ENCODE data around the gene TULP4.
A peak's percentile ranks its signal among the peaks of the same experiment; 100 is the strongest.
"Not testable (repeated sequence)": the region's sequence is repeated elsewhere in the genome, so short reads cannot be mapped to it uniquely, and the experiment has no call there.

Gene TULP4

DNA sequence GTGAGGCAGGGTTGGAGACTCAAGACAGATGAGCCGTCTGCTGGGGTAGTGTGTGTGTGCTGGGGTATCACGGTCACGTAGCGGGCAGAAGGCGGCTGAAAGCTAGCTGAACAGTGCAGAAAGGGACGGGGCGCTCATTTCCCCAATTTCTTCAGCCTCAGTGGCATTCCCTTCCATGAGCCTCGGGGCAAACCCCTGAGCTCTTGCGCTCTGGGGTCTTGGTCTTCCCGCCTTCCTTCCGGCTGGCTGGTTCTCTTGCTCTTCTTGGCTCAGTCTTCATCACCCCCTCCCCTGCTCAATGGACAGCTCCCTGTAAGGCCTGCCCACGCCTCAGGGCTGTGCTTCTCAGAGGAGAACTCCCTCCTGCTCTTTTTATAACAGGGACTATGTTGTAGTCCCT is 232.2 kb downstream of the TULP4 start:
- DNase-seq: no peak

- no peak for DNase-seq
Measured at GRCh38 chr6:158545043-158545966, 233.0 kb downstream of the TULP4 start.

DNA sequence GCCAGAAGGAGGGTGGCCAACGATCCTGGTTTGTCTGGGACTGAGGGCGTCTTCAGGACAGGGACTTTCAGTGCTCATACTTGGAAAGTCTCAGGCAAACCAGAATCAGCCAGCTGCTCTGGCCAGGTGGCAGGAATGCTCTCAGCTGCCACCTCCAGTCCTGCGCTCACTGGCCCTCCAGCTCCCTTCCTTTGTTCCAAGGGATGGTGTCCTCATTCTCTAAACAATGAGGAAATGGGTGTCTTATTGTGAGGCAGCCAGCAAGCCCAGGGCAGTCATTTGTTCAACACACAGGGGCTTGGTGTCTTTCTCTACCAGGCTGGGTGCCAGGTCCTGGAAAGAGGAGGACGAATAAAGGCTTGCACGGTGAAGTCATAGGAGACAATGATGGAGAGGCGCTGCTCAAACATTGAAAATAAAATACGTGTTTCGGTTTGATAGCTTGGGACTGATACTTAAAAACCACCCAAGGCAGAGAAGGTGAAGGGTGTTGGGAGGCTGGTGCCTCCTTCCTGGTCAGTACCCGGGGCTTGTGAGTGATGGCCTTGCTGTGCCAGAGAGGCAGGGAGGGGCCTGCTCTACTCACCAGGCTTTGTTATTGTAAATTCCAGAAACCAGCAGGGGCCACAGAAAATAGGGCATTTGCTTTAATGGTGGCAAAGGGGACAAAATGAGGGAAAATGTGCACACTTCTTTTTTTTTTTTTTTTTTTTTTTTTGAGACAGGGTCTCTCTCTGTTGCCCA is 236.3 kb downstream of the TULP4 start:
- no peak for DNase-seq

DNA sequence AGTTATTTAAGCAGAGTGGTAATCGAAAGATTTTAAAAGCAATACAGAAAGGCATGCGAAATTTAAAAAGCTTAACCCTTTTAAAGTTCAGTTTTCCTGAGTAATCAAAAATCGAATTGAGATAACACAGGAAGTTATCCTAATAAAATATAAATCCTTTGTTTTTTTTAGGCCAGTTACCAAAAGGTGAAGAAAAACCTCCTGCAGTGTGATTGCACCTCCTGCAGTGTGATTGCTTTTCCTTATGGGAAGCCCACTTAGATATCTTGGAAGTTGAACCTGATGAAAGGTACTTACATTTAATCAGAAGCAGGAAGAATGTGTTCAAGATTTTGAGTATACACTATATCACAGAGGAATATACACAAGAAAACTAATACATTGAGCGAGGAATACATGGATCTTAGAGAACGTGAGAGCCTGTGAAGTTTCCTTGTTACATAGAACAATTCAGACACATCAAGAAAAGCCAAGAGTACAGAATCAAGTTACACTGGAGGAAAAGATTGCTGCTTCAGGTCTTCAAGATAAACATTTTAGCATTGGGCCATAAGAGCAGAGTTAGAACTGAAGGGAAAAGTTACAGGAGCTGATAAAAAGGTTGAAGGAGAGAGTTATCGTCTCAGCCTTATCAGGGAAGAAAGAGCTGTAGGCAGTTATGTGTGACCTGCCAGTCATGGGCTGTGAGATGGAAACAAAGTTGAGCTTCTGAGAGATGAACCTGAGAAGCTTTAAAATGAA is 240.0 kb downstream of the TULP4 start:
- DNase-seq: no peak

DNA sequence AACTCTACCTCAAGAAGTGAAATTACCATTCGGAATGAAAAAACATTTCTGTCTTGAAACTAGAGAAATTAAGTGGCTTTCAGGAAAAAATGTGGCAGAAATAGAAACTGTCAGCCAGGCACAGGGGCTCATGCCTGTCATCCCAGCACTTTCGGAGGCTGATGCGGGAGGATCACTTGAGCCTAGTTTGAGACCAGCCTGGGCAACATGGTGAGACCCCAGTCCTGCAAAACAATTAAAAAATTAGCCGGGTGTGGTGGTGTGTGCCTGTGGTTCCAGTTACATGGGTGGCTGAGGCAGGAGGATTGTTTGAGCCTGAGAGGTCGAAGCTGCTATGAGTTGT is 240.5 kb downstream of the TULP4 start:
- no peak for DNase-seq

- no peak for DNase-seq
Measured at GRCh38 chr6:158554611-158555361, 242.5 kb downstream of the TULP4 start.

GRCh38 chr6:158556113-158556512 is 243.8 kb downstream of the TULP4 start:
- DNase-seq: no peak

DNA sequence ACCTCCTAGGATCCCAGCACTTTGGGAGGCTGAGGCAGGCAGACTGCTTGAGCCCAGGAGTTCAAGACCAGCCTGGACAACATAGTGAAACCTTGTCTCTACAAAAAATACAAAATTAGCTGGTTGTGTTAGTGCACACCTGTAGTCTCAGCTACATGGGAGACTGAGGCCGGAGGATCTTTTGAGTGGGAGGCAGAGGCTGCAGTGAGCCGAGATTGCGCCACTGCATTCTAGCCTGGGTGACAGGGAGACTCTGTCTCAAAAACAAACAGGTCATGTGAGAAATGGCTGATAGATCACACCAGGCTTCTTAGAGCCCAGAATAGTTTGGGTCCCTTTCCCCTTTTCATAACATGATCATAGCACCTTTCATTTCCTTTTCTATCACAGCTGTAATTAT is 244.8 kb downstream of the TULP4 start:
- DNase-seq: not testable (repeated sequence)

DNA sequence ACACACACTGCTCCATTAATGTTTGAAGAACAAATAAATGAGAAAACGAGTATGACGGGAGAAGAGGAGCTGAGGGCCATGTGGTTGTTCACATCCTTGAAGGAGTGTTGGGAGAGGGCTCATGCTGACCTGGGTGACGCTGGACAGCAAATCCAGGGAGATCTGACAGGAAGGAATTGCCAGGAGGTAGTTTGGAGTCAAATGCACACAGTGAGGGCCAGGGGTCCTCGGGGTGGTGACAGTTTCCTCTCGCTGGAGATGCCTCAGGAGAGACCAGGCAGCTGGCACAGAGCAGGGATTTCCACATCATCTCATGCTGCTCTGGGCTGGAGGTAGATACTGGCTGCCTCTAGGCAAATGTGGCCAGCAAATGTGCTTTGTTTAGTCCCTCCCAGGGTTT is 245.7 kb downstream of the TULP4 start:
- no peak for DNase-seq

DNA sequence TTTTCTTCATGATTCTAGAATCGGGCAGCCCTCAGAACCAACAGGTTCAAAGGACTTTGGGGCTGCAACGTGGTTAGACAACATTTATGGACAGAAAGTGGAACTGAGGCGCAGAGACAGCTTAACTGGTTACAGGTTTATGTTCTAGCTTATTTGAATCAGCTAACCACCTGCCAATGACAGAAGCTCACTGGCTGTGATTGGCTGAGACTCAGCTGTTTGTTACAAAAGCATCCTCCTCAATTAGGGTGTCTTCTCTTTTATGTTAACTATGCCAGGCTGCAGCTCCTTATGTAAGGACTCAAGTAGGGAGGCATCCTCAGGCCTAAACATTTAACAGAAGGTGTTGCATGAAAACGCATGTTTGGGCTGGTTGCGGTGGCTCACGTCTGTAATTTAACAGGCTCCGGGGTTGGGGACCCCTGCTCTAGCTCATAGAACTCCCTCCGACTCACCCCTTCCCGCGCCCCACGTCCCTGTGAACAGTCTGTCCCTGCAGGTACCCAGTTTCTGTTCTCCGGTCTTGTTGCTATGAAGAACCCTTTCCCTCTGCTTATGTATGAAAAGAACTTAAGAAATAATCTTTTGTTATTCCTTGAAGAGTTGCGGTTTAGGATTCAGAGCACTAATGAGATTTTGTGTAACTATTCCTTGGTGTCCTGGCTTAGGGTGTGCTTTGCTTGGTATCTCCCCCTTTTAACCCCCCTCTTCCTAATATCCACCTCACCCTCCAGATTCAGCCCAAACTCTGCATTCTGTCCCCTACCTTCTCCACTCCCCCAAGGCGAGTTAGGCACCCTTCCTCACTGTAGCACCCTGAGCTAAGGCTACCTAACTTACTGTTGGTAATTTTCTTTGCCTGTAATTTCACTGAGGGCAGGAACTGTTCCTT is 246.4 kb downstream of the TULP4 start:
- DNase-seq: no peak

- DNase-seq: no peak
Measured at GRCh38 chr6:158559338-158559894, 247.2 kb downstream of the TULP4 start.

DNA sequence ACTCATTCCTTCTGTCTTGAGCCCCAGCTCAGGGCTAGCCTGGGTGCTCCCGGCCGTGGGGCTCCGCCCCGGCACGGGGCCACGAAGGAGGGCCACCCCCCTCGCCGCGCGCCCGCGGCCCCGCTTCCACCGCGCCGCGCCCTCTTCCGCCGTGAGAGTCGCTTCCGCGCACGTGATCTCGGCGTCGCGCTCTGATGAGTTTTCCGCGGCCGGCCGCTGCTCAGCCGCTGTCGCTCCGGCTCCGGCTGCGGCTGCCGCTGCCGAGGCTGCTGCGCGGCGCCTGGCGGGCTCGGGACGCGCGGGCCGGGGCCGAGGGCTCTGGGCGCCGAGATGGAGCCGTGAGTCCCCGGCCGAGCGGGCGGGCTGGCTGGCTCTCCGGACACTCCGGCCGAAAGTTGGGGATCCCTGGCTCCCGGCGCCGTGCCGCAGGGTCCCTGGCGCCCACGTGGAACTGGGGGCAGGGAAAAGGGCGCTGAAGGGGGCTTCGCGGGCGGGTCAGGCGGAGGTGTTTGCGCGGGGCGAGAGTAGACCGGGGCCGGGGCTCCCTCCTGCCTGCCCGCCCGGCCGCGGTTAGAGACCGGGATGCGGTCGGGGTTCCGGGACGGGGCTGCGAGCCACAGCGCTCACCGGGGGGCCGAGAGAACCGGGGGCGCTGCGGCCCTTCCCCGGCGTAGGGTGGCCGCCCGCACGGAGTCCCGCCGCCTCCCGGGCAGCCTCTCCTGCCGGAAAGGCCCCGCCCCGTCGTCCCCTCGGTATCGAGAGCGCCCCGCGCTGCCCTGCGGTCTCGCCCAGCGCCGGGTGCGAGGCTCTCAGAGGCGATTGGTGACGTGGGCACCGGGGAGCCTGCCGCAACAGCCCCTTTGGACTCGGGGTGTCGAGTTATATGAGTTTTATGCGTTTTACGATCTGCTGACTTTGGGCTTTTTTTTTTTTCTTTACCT is 247.9 kb downstream of the TULP4 start, which contains the start of gene TMEM181:
TMEM181 (plus strand) TSS at position 197 of the 941 bp plus-strand sequence; CDS start at position 331, 134 bp downstream.
- DNase-seq: peak; percentile 85

DNA sequence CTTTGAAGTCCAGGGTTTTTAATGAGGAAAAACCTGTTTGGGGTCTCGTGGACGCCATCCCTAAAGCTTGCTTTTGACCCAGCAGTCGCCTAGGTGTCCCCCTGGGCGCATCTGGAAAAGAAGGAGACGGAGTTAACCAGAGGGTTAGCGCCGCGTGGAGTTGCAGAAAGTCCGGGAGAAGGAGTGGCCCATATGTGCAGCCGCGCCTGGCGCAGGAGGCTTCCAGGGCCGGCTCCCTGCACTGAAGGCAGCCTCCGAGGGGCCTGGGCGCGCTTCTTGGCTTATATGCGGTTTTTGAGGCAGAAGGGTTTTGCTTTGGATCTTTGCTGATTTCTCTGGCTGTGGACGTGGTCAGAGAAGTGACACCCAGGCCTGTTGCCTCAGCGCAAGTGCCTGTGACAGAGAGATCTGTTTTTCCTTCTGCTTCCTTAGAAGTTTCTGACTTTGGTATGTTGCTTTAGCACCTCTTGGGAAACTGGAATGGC is 248.6 kb downstream of the TULP4 start:
- no peak for DNase-seq

All from activated CD4-positive, alpha-beta T cell treated with anti-CD3 and anti-CD28 coated beads for 1 hour (primary cell).